GM13977 (cell line): ENCODE results near the gene COL8A2.

Experiments
- DNase-seq: peaks from one replicate; pipeline ENCODE4 v3.0.0; 2012; ENCODE audit warnings: low spot score
- CTCF ChIP-seq: IDR thresholded peaks from 2 replicates; pipeline ENCODE4 v1.5.1; 2012; ENCODE audit warnings: mild to moderate bottlenecking, control low read depth; ENCODE audit not compliant: insufficient read depth; ENCODE audit errors: extremely low read depth, missing control alignments
- in situ Hi-C: fragments of 300-500 bp; cut with MboI; formaldehyde crosslinking; loops from one replicate; pipeline ENCODE4 v1.12.0; 2022; ENCODE audit warnings: low sequenced_read_pairs, low pct_unique_long_range_greater_than_20kb, mixed read lengths, inconsistent platforms; ENCODE audit not compliant: unreplicated experiment

Gene COL8A2

GRCh38 chr1:36166938-36167905 is 42.2 kb upstream of the COL8A2 start:
- DNase-seq = no peak
- in situ Hi-C loops = no loop called here
- no peak for TF ChIP-seq CTCF

- in situ Hi-C loops = no loop called here
- no peak for TF ChIP-seq CTCF
- DNase-seq = no peak
Observed at GRCh38 chr1:36166136-36166535, 41.1 kb upstream of the COL8A2 start.

GRCh38 chr1:36165145-36165544 is 40.1 kb upstream of the COL8A2 start:
- no peak for TF ChIP-seq CTCF
- no peak for DNase-seq
- in situ Hi-C loops = no loop called here

GRCh38 chr1:36164361-36164760 is 39.3 kb upstream of the COL8A2 start:
- in situ Hi-C loops = no loop called here
- no peak for DNase-seq
- no peak for TF ChIP-seq CTCF

GRCh38 chr1:36163426-36163825 is 38.4 kb upstream of the COL8A2 start:
- DNase-seq = no peak
- in situ Hi-C loops = no loop called here
- TF ChIP-seq CTCF = no peak

- in situ Hi-C loops = no loop called here
- DNase-seq = no peak
- no peak for TF ChIP-seq CTCF
Observed at GRCh38 chr1:36162680-36163239, 37.7 kb upstream of the COL8A2 start.
